ENCODE results near the gene SLIT3. TPM values are rescaled to one million over a fixed set of nuclear protein-coding genes. Genes with fewer than 3 reads are reported as not detected.

The SLIT3 gene
- total RNA-seq, 1 experiment from 2014 or later, result 0.92 TPM

DNA sequence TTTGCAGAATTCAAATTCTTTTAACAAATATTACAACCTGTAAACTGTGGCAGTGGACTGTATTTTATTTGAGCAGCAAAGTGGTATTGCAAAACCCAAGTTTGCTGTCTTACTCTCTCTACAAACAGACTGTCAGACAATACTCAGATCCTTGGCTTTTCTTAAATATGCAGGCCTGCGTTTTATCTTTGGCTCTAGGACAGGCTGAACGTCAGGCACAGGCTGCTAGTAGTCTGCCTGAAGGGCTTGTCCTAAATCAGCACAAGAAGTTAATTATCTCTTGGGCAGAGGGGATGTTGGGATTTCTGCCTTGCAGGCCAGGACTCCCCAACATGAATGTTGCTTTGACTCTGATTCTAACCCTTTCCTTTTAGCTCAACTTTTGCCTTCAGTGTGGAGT, 147.5 kb downstream of the SLIT3 start:
- Histone ChIP-seq H2BK20ac (ENCODE audit: low read depth, low read length, poor library complexity, severe bottlenecking) (no peak overlapping the region), H3K4me2 (ENCODE audit: insufficient read depth, insufficient read length, low read length) (no peak overlapping the region), H2BK5ac (ENCODE audit: insufficient read length, low read length) (no peak overlapping the region), H3K27ac (ENCODE audit: insufficient read length, low read depth, low read length) (no peak overlapping the region), H4K91ac (ENCODE audit: insufficient read length, low read depth, low read length) (no peak overlapping the region), H3K79me2 (ENCODE audit: insufficient read depth, low read length) (no peaks in the 10 kb centered on the region), H2BK15ac (ENCODE audit: low read depth, low read length) (no peak overlapping the region), H3K9me3 (ENCODE audit: control insufficient read depth, low read depth, low read length) (no peaks in the 10 kb centered on the region), H2BK120ac (ENCODE audit: low read depth, low read length, poor library complexity, severe bottlenecking) (no peak overlapping the region), H4K20me1 (ENCODE audit: control insufficient read depth, insufficient read depth, insufficient read length) (no peaks in the 10 kb centered on the region), H2BK12ac (ENCODE audit: insufficient read length, low read depth, low read length) (no peak overlapping the region), H3K9ac (ENCODE audit: extremely low read depth, insufficient read length, low read length) (no peak overlapping the region), H3K23me2 (ENCODE audit: insufficient read length, low read depth, low read length, poor library complexity, severe bottlenecking) (no peaks in the 10 kb centered on the region), H3K18ac (ENCODE audit: insufficient read length, low read depth, low read length) (no peak overlapping the region), H3K14ac (ENCODE audit: insufficient read depth, low read length) (no peak overlapping the region), H2AK5ac (ENCODE audit: insufficient read length, low read length) (no peak overlapping the region), H2AFZ (ENCODE audit: low read length) (no peak overlapping the region), H4K8ac (replicated peaks; ENCODE audit: insufficient read length, low read depth, low read length) (no peak overlapping the region), H3K4me1 (ENCODE audit: insufficient read depth, low read length) (peaks cover 4% of the 10 kb centered on the region; the same call in 1 of the 2 replicates), H3K23ac (ENCODE audit: insufficient read length, low read depth, low read length) (no peak overlapping the region), H3K79me1 (ENCODE audit: insufficient read depth, low read depth, low read length, poor library complexity, severe bottlenecking) (no peaks in the 10 kb centered on the region), H4K5ac (ENCODE audit: insufficient read length, low read depth, low read length) (no peak overlapping the region), H3T11ph (ENCODE audit: low read length) (no peak overlapping the region), H3K27me3 (ENCODE audit: insufficient read depth, low read length) (no peaks in the 10 kb centered on the region), H3K56ac (ENCODE audit: insufficient read length, low read depth, low read length) (no peak overlapping the region), H3K4ac (ENCODE audit: low read depth, low read length) (no peak overlapping the region)
- Mint-ChIP-seq H3K4me3 (no peak overlapping the region), H3K9me3 (peaks cover 13 to 14% of the 10 kb centered on the region in 2 experiments), H3K36me3 (ENCODE audit: insufficient read depth in 1 of 3, low read depth in 3 of 3) (peaks cover 0 to 14% (median 5%) of the 10 kb centered on the region in 3 experiments; a peak in 4 of 7 replicates), H3K27me3 (ENCODE audit: low read depth) (peaks cover 8% of the 10 kb centered on the region), H3K27ac (no peak overlapping the region), H3K4me1 (peaks cover 28 to 32% of the 10 kb centered on the region in 2 experiments)
- TF ChIP-seq CTCF (conservative IDR thresholded peaks at IDR 0.05), result no peak
- WGBS (ENCODE audit: extremely low coverage, insufficient read length, low lambda C conversion rate), result no CpG with 5 or more reads among the region's 2 CpGs
- DNase-seq, result no peak
